Measurements from ENCODE around the gene RNPEPL1. TPM values are rescaled to one million over a fixed set of nuclear protein-coding genes. Genes with fewer than 3 reads are reported as not detected.

The RNPEPL1 gene
- total RNA-seq, 1 donor from 2014 or later: 22.7 TPM

- DNase-seq (ENCODE audit: low read depth): no peak
- peaks cover 71% of the 10 kb centered on the region for H3K79me2 ChIP-seq (ENCODE audit: insufficient read depth, low read length)
- H3K36me3 ChIP-seq (ENCODE audit: insufficient read depth, low read length): no peaks in the 10 kb centered on the region
Observed at GRCh38 chr2:240584486-240585031, 16.3 kb downstream of the RNPEPL1 start.

GRCh38 chr2:240585101-240585500, 16.8 kb downstream of the RNPEPL1 start:
- H3K4me1 Mint-ChIP-seq (ENCODE audit: low read depth, unreplicated experiment): peaks cover 39% of the 10 kb centered on the region
- H3K9me3 Mint-ChIP-seq (ENCODE audit: unreplicated experiment): no peaks in the 10 kb centered on the region
- no peak overlapping the region for H3K27ac Mint-ChIP-seq (ENCODE audit: unreplicated experiment)
- H3K4me3 Mint-ChIP-seq (ENCODE audit: unreplicated experiment): peak overlapping the region; percentile 97
- peaks cover 75% of the 10 kb centered on the region for H4K20me1 ChIP-seq (ENCODE audit: insufficient read depth, low read length)
- peaks cover 34% of the 10 kb centered on the region for H3K4me1 ChIP-seq (ENCODE audit: insufficient read depth, low read length)
- H3K27me3 Mint-ChIP-seq (ENCODE audit: low read depth, unreplicated experiment): no peaks in the 10 kb centered on the region
- H3K27ac ChIP-seq (ENCODE audit: low read depth, low read length): no peak overlapping the region
- H3K9me3 ChIP-seq (ENCODE audit: insufficient read depth, low read depth, low read length): no peaks in the 10 kb centered on the region
- TF ChIP-seq CTCF (IDR thresholded peaks at IDR 0.05; ENCODE audit: insufficient read depth, low read depth, low read length): no peak
- no peak for TF ChIP-seq EZH2 (IDR thresholded peaks at IDR 0.05; ENCODE audit: insufficient read depth, low read length)
- FAIRE-seq (no peak), DNase-seq (ENCODE audit: low read depth) (no peak)
- no peaks in the 10 kb centered on the region for H3K27me3 ChIP-seq (ENCODE audit: insufficient read depth, low read length)
- no peaks in the 10 kb centered on the region for H3K36me3 ChIP-seq (ENCODE audit: insufficient read depth, low read length)
- H2AFZ ChIP-seq (ENCODE audit: low read depth, low read length): no peak overlapping the region
- peak overlapping the region; percentile 97 for H3K4me3 ChIP-seq (ENCODE audit: insufficient read depth, low read depth, low read length)
- peaks cover 3% of the 10 kb centered on the region for H3K36me3 Mint-ChIP-seq (ENCODE audit: low read depth, unreplicated experiment)
- peaks cover 75% of the 10 kb centered on the region for H3K79me2 ChIP-seq (ENCODE audit: insufficient read depth, low read length)
- peak overlapping the region; percentile 98 for H3K4me2 ChIP-seq (ENCODE audit: low read length)
- peak overlapping the region; percentile 96 for H3K9ac ChIP-seq (ENCODE audit: low read length)

More at GRCh38 chr2:240584486-240585031, 16.3 kb downstream of the RNPEPL1 start:
- FAIRE-seq: no peak
- Histone ChIP-seq H4K20me1 (ENCODE audit: insufficient read depth, low read length) (peaks cover 75% of the 10 kb centered on the region), H3K4me2 (ENCODE audit: low read length) (peak overlapping the region; percentile 98), H3K27me3 (ENCODE audit: insufficient read depth, low read length) (no peaks in the 10 kb centered on the region), H3K4me1 (ENCODE audit: insufficient read depth, low read length) (peaks cover 39% of the 10 kb centered on the region), H3K9me3 (ENCODE audit: insufficient read depth, low read depth, low read length) (no peaks in the 10 kb centered on the region), H3K9ac (ENCODE audit: low read length) (peak overlapping the region; percentile 96), H2AFZ (ENCODE audit: low read depth, low read length) (no peak overlapping the region), H3K4me3 (ENCODE audit: insufficient read depth, low read depth, low read length) (no peak overlapping the region), H3K27ac (ENCODE audit: low read depth, low read length) (no peak overlapping the region)
- Mint-ChIP-seq H3K27ac (ENCODE audit: unreplicated experiment) (peak overlapping the region; percentile 66), H3K4me1 (ENCODE audit: low read depth, unreplicated experiment) (peaks cover 45% of the 10 kb centered on the region), H3K9me3 (ENCODE audit: unreplicated experiment) (no peaks in the 10 kb centered on the region), H3K36me3 (ENCODE audit: low read depth, unreplicated experiment) (peaks cover 5% of the 10 kb centered on the region), H3K27me3 (ENCODE audit: low read depth, unreplicated experiment) (no peaks in the 10 kb centered on the region), H3K4me3 (ENCODE audit: unreplicated experiment) (peak overlapping the region; percentile 97)
- TF ChIP-seq CTCF (IDR thresholded peaks at IDR 0.05; ENCODE audit: insufficient read depth, low read depth, low read length) (no peak), EZH2 (IDR thresholded peaks at IDR 0.05; ENCODE audit: insufficient read depth, low read length) (no peak)

- Histone ChIP-seq H2AFZ (ENCODE audit: low read depth, low read length) (peak overlapping the region; percentile 89), H3K27ac (ENCODE audit: low read depth, low read length) (peak overlapping the region; percentile 88), H3K4me2 (ENCODE audit: low read length) (peak overlapping the region; percentile 98), H3K9ac (ENCODE audit: low read length) (peak overlapping the region; percentile 96), H3K36me3 (ENCODE audit: insufficient read depth, low read length) (no peaks in the 10 kb centered on the region), H3K79me2 (ENCODE audit: insufficient read depth, low read length) (peaks cover 82% of the 10 kb centered on the region), H3K4me1 (ENCODE audit: insufficient read depth, low read length) (peaks cover 31% of the 10 kb centered on the region), H4K20me1 (ENCODE audit: insufficient read depth, low read length) (peaks cover 75% of the 10 kb centered on the region), H3K9me3 (ENCODE audit: insufficient read depth, low read depth, low read length) (no peaks in the 10 kb centered on the region), H3K4me3 (ENCODE audit: insufficient read depth, low read depth, low read length) (peak overlapping the region; percentile 97), H3K27me3 (ENCODE audit: insufficient read depth, low read length) (no peaks in the 10 kb centered on the region)
- H3K9me3 Mint-ChIP-seq (ENCODE audit: unreplicated experiment): no peaks in the 10 kb centered on the region
- H3K36me3 Mint-ChIP-seq (ENCODE audit: low read depth, unreplicated experiment): peaks cover 3% of the 10 kb centered on the region
- DNase-seq (ENCODE audit: low read depth): no peak
- peaks cover 34% of the 10 kb centered on the region for H3K4me1 Mint-ChIP-seq (ENCODE audit: low read depth, unreplicated experiment)
- no peaks in the 10 kb centered on the region for H3K27me3 Mint-ChIP-seq (ENCODE audit: low read depth, unreplicated experiment)
- FAIRE-seq: no peak
- H3K27ac Mint-ChIP-seq (ENCODE audit: unreplicated experiment): peak overlapping the region; percentile 74
- H3K4me3 Mint-ChIP-seq (ENCODE audit: unreplicated experiment): peak overlapping the region; percentile 97
- TF ChIP-seq CTCF (IDR thresholded peaks at IDR 0.05; ENCODE audit: insufficient read depth, low read depth, low read length): no peak
- TF ChIP-seq EZH2 (IDR thresholded peaks at IDR 0.05; ENCODE audit: insufficient read depth, low read length): no peak
Observed at GRCh38 chr2:240585681-240586197, 17.5 kb downstream of the RNPEPL1 start.
